HG03039 (cell line): ENCODE results near the gene PTPRE.

ENCODE experiments used
- ATAC-seq: cut with Tn5 transposase; IDR thresholded peaks from one replicate; pipeline ENCODE4 v1.9.1; 2021; ENCODE audit warnings: mild to moderate bottlenecking, moderate library complexity; ENCODE audit not compliant: unreplicated experiment

PTPRE gene, protein sequence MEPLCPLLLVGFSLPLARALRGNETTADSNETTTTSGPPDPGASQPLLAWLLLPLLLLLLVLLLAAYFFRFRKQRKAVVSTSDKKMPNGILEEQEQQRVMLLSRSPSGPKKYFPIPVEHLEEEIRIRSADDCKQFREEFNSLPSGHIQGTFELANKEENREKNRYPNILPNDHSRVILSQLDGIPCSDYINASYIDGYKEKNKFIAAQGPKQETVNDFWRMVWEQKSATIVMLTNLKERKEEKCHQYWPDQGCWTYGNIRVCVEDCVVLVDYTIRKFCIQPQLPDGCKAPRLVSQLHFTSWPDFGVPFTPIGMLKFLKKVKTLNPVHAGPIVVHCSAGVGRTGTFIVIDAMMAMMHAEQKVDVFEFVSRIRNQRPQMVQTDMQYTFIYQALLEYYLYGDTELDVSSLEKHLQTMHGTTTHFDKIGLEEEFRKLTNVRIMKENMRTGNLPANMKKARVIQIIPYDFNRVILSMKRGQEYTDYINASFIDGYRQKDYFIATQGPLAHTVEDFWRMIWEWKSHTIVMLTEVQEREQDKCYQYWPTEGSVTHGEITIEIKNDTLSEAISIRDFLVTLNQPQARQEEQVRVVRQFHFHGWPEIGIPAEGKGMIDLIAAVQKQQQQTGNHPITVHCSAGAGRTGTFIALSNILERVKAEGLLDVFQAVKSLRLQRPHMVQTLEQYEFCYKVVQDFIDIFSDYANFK

DNA sequence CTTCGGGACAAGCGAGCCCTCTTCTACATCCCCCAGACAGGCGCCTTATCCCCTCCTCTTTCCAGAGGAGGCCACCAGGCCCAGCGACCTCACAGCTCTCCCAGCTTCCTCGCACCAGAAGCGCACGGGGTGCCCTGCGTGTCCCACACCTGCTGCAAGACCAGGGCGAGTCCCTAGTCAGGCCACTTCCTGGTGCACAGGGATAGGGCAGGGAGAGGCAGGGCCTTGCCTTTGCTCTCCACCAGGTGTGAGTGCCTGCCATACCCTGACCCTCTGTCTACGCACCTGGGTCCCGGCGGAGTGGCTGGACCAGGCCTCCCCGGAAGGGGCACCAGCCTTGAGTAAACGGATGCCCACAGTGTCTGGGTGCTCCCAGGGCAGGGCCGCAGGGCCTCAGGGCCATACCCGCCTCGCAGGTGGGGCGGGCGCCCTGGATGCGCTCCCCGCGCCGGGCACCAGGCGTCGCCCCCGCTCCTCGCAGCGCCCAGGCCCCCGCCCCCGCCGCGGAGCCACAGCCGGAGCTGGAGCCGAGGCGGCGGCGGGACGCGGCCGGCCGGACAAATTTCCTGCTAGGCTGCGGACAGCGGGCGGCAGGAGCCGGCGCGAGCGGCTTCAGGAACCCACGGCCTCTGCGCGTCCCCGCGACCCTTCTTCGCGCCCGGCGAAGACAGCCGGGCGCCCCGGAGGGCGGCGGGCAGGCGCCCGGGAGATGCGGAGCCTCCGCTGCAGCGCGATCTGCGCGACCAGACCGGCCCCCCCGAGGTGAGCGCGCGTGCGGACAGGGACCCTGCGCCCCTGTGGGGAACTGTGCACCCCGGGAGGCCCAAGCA is at the start of gene PTPRE:
PTPRE (plus strand) TSS at position 556 of the 830 bp plus-strand sequence. CDS start 133,779 bp downstream, outside the sequence.
- ATAC-seq, result peak; percentile 76

DNA sequence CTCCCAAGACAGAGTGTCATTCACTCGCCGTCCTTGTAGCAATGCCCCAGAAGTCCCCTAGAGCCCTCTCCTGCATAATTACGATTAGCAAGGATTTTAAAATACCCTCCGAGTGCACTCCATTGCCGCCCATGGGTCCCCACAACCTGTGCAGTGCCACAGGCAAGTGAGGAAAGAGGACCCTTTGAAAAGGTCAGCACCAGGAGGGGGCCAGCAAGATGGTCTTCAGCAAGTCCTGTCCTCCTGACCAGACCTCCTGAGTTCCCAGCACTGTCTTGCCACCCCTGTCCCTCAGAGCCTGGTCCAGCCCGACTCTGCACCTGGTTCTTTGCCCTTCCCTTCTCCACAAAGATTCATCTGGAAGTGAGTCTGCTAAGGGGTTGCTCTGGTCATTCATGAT is 46.3 kb upstream of the PTPRE start:
- ATAC-seq, result no peak

DNA sequence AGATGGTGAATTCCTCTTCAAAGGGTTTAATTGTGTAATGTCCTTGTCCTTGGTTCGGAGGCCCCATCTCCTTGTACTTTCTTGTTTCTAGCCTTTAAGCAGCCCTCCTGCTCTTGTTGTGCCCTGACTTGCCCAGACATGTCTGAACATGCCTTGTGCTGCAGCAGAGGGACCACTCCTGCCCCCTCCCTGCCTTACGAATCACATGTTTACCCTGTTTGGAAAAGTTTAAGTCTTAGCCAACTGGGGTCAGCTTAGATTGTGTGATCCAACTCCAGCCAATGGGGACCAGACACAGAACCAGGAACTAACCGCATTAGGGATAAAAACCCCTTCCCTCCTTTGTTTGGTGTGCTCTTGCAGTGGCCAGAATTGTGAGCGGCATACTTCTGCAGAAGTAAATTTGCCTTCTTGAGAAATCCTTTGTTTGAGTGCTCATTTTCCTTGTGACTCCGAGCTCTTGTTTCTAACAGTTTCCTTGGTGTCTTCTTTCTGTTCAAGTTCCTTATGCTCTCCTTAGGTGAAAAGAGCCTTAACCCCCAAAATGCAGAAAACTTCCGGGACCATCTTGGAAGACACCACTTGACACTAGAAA is 43.6 kb upstream of the PTPRE start:
- ATAC-seq, result no peak

DNA sequence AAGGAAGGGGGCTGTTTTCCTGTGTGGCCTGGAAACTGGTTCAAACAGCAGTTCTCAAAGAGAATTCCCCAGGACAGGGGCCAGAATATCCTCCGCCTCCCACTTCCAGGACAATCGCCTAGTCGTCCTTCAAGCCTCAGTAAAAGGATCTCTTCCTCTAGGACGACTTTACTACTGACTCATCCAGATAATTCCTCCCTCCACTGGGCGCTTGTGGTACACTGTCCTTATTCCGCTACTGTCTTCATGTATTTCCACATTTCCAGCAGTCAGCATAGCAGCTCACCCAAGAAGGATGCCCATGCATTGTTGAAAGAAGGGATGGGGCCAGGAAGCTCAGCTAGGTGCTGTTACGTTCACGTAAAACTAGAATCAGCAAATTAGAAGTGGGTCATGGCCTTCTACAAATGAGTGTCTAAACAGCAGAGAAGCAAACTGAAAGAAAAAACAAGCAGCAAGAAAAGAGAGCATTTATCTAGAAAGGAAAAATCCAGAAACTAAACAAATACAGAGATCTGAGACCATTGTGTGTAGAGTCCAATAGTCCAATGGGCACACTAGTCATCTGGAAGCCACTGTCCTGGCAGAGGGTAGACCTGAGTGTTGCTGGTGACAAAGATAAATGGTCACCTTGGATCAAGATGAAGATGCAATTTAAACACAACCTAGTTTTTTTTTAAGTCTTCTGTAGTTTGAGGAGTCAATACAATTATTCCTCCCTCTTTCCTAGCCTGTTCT is 40.5 kb upstream of the PTPRE start:
- ATAC-seq, result no peak

DNA sequence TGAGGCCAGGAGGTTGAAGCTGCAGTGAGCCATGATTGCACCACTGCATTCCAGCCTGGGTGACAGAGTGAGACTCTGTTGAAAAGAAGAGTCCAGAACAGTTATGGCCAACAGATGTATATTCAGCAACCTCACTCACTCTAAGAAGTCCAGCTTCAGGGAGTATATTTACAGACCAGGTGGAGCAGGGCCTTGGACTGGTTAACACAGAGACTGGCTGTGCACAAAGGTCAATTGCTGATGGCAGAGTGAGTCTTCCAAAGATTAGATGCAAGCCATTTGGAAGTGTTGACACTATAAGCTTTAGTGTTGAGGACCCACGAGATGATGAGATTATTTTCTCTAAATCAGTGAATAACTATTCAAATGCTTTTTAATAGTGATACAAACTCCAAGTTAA is 39.1 kb upstream of the PTPRE start:
- ATAC-seq, result no peak

DNA sequence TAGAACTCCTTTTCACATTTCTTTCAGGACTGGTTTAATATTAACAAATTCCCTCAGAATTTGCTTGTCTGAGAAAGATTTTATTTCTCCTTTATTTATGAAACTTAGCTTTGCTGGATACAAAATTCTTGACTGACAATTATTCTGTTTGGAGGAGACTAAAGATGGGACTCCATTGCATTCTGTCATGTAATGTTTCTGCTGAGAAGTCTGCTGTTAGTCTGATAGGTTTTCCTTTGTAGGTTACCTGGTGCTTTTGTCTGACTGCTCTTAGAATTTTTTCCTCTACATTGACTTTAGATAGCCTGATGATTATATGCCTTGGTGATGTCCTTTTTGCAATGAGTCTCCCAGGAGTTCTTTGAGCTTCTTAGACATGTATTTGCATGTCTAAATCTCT is 37.6 kb upstream of the PTPRE start:
- no peak for ATAC-seq

DNA sequence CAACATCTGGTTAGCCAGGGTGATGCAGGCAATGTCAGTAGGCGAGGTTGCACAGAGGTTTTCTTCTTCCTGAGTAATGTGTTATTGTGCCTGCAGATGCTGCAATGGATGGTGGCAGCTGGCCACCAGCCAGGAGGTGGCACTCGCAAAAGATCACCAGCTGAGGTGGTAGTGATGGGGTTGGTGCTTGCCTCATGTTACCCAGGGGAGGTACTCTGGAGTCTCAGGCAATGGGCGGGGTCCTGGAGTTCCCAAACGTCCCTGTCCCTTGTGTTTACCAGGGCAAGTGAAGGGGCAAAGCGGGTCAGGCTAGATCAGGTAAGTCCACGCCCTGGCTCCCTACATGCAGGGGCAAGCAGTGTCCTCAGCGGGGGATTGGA is 35.3 kb upstream of the PTPRE start:
- no peak for ATAC-seq

DNA sequence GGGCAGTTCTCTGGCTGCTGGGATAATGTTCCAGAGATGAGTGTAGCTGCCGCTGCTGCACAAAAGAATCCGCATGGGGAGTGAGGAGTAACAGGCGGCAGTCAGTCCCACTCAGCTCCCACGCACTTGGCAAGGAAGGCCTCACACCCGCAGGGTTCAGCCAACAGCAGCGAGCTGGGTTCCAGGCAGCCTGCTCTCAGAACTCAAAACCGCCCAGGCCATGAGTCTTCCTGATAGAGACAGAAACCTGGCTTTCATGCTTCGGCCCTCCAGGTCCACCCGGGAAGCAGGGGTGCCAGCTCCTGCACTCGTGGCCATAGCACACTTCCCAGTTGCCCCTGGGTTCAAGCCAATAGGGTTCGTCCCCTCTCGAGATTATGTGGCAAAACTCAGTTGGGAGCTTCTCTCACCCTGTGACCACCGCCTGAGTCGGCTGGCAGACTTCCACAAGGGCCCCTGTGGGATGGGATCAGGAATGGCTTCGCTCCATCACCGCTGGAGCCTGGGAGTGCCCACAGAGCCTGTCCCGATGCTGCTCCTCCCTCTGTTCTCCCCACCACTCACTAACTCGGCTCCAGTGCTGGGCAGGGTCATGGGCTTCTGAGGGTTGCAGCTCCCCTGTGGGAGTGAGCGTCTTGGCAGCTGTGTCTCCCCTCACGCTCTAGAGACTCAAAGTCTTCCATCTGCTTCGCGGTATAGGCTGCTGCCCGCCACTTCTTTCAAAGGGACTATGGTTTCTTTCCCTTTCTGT is 34.7 kb upstream of the PTPRE start:
- ATAC-seq, result no peak

DNA sequence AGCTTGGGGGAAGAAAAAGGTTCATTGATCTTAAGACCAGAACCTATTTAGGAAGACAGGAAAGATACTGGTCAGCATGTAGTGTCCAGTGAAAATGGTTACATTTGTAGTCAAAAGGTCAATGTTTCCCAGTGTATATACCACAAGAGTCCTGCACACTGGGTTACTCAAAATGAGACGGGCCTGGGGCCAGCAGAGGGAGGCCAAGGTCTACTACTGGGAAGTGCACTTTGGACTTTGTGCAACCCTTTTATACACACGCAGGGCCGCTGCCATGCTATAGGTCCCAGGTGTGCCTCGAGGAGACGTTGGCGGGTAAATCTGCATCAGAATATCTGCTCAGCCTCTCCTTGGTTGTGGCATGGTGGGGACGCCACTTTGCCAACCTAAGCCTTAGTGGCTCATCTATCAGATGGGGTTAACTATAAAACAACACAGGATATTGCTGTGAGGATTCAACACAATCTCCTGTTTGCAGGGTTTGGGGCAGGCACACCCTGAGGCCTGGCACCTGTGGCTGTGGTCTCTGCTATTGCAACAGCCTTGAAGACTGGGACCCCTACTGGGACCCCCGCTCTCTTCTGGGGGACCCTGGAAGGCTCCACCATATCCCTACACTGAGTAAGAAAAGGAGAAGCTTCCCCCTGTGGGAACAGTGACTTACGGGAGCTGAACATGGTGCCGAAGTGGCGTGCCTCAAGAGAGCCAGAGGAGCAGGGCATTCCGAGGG is 33.9 kb upstream of the PTPRE start:
- ATAC-seq, result no peak

DNA sequence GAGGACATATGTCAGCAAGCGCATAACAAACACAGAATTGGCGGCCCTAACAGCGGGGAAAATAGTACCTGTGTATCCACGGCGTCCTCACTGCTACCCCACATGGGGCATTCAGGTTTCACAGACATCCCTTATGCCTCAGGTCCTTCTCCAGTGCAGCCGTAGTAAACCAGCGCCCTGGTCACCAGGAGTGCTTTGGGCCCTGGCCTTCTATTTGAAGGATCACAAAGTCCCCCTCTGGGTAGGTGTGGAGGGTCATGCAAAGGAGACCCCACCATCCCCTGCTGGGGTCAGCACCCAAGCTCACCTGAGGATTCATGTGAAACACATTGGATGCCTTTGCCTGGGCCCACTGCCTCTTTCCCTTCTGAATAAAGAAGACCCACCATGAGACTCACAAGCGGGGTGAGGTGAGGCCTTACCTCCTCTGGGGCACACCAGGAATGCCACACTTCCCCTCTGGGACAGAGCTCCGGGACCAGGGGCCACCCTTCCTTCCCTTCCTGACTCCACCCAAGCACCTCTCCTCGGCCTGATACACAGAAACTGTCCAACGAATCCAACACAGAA is 32.9 kb upstream of the PTPRE start:
- ATAC-seq, result no peak

DNA sequence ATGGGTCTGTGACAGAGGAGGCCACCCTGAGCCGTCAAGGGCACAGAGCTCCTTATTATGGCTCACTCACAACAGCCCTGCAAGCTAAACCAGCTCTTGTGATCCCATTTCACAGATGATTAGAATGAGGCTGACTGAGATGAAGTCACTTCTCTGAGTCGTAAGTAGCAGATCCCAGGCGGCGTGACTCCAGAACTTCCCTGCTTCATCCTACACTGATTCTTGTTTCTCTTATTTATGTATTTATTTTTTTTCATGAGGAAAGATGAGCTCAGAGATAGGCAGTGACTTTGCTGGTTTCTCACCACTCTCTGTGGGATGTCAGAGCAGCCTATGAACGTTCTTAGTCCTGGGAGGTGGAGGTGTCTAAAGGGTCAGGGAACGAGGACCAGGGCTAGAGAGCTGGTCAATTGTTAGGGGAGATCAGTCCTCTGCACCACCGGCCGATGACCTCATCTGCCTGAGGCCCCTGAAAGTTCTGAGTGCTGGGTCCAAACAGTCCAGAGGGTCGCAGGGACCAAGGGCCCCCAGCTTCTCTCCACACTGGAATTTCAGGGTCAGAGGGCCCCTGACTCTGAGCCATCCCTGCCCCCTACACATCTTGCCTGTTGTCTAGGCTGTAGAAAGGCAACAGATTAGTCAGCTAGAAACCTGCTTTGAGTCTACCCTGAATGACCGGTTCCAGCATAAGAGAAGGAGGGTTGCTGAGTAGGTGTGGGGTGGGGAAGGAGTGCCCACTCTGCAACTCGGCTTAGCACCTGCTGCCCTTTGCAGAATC is 32.0 kb upstream of the PTPRE start:
- no peak for ATAC-seq

DNA sequence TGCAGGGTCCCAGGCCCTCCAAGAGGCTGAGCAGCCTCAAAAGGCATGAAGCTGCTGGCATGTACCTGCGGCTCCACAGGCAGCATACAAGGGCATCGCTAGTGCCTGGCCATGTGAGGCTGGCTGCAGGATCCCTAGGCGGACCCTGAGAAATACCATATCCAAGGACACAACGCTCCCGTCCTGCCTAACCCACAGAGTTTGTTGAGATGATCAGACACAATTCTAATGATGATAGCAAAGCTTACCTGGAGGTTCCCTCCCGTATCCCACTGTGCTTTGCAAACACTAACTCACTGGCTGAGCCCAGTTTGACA is 31.5 kb upstream of the PTPRE start:
- ATAC-seq, result no peak

DNA sequence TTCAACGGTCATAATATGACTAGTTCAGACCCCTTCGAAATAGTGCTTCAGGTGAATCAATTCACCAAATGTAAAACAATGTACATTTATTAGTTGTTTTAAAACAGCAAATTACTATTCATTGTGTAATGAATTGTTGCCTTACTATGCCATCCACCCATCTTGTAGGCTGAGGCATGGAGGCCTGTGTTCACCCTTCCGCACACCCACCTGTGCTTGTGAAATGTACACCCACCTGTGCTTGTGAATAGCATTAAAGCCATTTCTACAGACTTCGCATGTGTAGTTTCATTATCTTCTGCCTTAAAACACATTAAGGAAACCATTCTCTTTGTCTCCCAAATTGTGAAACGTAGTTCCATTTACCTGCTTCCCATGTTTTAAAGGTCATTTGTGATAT is 31.0 kb upstream of the PTPRE start:
- ATAC-seq, result no peak

DNA sequence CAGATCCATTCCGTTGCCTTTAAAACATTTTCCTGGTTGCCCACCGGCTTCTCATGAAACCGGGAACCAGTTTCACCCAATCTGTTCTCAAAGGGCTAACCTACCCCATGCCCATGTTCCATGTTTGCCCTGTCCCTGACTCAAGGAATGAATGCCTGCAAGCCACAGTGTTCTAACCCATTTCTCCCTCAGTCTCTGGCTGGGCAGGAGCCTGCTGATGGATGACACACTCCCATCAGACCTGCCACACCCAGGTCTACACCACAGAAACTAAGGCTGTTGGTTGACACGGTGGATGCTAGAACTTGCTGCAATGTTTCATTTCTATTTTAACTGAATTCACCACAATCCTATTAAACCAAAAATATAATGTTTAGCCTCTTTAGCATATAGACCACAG is 29.8 kb upstream of the PTPRE start:
- no peak for ATAC-seq

DNA sequence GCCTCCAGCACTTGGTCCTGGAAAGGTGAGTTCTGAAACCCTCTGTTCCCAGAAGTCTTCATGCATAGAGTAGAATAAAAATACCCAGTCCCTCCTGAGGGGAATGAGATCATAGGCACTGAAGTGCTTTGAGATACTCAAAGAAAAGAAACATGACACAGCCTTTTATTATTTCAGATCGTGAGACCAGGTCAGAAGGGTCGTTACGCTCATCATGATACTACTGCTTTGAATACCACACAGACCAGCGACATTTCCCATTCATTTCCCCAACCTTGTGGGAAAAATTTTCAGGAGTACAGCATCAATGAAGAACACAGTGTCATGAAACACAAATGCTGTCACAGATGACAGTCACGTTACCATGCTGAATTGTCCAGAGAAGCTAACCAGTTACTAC is 29.2 kb upstream of the PTPRE start:
- ATAC-seq, result no peak

DNA sequence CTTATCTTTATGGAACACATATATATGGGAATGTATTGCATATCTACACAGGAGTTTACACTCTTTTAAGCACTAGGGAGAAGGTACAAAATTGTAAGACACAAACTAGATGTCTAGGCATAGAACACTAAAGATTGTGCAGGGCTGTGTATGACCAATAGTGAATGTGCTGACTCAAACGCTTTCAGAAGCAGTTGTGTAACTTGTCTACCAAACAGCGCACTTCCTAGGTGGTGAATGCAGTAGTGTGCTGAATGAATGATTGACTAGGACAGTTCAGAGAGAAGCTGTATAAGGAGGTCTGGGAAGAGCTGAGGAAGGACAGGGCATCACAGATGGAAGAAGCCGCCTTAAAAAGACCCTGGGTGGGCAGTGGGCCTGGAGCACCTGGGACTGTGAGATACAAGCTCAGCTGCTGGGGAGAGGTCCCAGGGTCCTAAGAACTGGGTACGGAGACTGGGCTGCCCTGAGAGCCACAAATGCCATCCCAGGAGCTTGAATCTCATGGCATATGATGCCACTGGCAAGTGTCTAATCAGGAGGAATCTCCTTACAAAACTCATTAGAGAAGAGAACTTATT is 28.3 kb upstream of the PTPRE start:
- no peak for ATAC-seq

DNA sequence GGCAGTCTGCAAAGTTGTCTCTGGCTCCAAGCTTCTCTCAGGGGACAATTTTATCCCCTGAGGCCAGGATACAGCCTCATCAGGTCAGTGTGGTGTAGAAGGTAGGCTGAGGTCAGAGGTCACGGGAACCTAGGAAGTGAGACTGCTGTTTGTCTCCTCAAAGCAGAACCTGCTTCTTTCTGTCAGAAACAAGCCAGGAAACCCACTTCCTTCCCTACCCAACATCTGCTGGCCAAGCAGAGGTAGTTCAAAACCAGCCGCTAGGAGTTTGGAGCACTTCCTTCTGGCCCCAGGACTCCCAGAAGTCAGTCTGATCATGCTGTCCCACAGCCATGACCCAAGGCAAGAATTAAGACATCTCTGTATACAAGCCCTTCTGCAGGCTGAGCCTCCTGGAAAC is 26.3 kb upstream of the PTPRE start:
- no peak for ATAC-seq

DNA sequence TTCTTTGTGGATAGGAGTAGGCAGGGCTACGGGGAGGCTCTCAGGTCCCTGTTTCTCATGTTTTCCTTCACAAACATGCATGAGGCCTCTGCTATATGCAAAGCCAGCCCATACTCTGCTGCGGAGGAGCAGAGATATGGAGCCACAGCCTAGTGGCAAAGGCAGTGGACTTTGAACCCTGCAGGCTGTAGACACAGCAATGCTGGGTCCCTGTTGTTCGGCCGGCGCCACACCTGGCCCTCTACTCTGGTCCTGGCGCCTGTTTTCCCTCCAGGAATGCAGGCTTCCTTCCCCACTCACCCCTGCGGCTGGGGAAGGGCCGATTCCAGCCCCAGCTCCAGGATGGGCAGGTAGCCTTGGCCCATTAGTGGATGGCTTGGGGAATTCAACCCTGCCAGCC is 25.6 kb upstream of the PTPRE start:
- ATAC-seq, result no peak
